ENCODE data around the gene PARD3.
"Not testable (repeated sequence)": the region's sequence is repeated elsewhere in the genome, so short reads cannot be mapped to it uniquely, and the experiment has no call there.

The PARD3 gene

GRCh38 chr10:34762603-34763299, 52.3 kb downstream of the PARD3 start:
- DNase-seq: no peak

GRCh38 chr10:34762156-34762555, 52.9 kb downstream of the PARD3 start:
- no peak for DNase-seq

DNA sequence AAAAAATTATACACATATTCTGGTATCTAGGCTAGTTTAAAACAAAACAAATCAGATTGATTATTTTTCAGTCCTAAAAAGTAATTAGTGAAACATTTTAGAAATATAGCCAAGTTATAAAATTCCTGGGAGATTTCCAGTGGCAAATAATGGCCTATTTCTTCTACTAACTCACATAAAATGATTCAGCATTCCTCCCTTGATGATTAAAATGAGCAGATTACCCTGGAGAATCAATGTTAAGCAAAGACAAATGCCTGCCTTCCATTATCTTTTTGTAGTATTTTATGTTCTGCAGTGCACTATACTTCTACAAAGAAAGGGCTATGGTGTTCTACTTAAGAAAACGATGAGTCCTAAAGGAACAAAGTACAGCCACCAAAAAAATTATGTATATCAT, 53.6 kb downstream of the PARD3 start:
- DNase-seq: no peak

- no peak for DNase-seq
These were observed 54.5 kb downstream of the PARD3 start for GRCh38 chr10:34760606-34761005.

GRCh38 chr10:34759837-34760215, 55.3 kb downstream of the PARD3 start:
- no peak for DNase-seq

DNA sequence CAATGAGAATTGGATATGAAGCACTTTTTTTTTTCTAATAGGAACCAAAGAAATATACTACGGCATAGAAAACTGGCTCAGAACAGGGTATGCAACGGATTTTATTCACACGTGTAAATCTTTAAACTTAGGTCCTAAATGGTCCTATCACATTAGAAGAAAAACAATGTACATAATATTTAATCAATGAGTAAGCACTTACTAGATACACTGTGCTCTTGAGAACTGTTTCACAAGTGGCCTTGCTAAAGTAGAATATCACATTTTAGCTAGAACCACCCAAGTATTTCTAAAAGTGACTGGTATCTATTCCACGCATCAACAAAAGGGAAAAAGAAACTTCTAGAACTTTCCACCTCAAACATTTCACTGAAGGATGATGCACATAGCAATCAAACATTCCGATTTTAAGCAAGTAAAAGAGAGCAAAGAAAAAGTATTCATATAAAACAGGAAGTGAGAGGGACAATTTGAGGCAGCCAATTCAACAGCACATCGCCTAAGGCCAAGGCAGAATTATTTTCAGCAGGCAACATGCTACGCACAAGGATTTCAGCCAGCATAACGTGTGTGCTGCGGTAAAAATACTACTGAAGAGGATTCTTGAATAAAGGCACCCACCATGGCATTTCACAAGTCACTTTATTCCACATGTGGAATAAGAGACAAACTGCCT, 55.8 kb downstream of the PARD3 start:
- DNase-seq: no peak

DNA sequence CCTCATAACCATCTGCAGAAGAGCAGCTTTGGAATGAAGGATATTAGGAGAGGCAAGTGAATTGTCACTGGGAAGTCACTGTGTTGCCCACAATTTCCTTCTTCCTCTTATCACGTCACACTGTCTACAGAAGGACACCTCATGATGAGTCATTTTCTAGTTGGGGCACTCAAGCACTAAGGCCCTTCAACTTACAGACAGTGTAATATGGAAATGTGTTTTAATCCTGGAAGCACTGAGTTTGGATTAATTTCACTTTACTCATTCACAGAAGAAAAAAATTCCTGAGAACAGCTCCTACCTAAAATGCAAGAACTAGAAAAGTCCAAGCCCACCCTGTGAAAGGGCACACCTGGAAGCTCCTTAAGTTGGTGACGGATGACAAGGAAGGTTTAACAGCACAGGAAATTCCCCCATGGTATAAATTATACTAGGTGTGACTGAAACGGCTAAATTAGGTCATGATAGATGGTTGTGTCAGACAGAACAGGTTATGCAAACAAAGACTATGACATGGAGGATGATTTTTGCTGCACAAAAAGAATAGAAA, 56.6 kb downstream of the PARD3 start:
- DNase-seq: peak; percentile 13

DNA sequence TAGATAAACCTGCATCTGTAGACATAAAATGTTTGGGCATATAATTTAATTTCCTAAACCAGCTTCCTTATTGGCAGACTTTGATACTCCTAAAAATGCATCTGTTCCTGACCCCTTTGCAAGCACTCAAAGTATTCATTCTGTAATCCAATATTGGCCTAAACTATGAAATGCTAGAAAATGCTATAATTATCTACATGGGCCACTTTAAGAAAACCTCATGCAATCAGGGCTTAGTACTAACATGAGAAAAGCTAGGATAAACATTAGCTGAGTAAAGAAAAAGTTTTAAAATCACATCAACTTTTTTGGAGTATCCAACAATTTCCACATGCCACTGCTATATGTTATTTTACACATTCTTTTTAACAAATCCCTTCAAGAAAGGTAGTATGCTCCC, 57.2 kb downstream of the PARD3 start:
- no peak for DNase-seq

DNA sequence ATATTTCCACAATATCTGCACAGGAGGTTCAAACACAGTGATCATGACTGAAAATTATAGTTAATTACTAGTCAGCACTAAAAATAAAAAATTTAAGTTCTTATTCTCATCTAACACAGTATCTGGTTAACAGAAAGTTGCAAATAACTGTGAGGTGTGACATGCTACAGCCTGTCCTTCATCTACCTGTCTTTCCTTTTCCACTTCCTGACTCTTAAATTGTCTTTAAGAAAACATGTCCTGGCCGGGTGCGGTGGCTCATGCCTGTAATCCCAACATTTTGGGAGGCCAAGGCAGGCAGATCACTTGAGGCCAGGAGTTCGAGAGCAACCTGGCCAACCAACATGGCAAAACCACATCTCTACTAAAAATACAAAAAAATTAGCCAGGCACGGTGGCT, 57.9 kb downstream of the PARD3 start:
- DNase-seq: not testable (repeated sequence)

- DNase-seq: no peak
These were observed 58.5 kb downstream of the PARD3 start for GRCh38 chr10:34756584-34756983.

DNA sequence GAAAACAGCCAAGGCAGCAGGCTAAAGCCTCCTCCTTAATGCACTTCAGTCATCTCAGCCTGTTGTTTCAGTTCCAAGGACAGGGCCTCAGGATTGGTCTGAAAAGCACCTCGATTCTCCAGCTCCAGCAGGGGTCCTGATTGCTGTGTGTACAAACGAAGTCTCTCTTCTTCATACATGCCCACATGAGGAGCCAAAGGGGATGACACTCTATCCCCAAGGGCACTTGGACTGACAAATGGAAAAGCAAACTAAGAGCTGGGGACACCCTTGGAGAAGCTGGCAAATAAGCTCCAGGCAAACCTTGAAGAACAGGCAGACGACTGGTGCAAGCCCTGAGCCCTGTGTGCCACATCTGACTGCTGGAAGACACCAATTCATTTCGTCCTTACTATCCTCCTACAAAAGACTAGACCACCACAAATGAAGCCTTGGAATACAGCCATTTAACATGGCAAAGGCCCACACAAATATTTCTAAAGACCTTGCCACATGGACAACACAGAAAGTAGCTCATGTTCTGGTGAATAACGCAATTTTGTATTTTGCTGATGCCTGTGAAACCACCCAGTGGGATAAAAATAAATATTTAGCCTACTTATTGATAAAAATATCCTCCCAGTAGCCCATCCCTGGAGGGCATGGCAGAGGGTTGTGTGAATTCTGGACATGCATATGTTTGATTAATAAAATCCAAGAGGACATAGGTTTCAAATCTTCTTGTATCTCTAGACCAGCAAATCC, 61.9 kb downstream of the PARD3 start:
- DNase-seq: no peak

GRCh38 chr10:34751272-34751671, 63.8 kb downstream of the PARD3 start:
- DNase-seq: no peak

GRCh38 chr10:34750795-34751194, 64.3 kb downstream of the PARD3 start:
- not testable (repeated sequence) for DNase-seq

DNA sequence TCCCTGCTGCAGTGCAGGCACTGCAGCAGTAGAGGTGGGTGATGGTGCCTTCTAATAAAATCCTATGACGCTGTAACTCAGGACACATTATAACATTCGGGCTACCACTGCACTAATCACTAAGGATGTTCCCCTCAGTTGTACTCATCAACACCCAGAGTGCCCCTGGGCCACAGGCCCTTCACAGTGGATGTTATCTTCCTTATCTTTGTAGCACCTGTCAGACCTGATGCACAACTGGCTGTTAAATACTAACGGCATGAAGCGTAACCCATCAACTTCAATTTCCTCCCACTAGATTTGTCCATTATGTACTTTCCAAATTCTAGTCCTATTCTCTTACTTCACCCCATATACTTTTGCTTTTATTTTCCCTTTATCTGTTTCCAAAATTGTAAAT, 66.3 kb downstream of the PARD3 start:
- DNase-seq: no peak

GRCh38 chr10:34748357-34748756, 66.7 kb downstream of the PARD3 start:
- DNase-seq: no peak

- DNase-seq: no peak
These were observed 69.0 kb downstream of the PARD3 start for GRCh38 chr10:34746094-34746493.

DNA sequence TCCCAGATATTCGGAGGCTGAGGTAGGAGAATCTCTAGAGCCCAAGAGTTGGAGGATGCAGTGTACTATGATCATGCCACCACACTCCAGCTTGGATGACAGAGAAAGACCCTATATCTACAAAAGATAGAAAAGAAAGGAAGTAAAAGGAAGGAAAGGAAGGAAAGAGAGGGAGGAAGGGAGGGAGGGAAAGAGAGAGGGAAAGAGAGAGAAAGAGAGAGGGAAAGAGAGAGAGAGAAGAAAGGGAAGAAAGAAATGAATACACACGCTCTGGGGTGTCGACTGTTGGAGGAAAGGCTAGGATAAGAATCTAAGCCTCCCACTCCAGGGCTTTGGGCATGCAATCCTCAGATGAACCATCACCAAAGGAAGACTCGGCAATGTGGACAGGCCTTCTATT, 69.9 kb downstream of the PARD3 start:
- no peak for DNase-seq

GRCh38 chr10:34744590-34744989, 70.5 kb downstream of the PARD3 start:
- DNase-seq: no peak

DNA sequence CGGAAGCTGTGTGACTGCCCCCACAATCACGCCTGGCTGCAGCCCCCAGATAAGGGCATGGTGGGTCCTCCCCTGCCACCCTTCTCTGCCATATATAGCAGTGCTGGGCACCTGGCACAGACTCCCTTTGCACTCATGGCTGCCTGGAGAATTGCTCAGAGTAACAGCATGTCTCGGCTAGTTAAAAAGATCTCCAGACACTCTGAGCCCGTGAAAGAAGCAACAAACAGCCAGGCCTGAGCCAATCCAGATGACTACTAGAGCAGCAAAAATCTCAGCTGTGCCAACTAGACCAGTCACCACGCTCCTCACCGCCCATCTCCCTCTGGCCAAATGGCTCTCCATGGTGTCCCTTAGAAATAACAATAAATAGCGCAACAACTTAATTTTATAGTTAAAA, 71.3 kb downstream of the PARD3 start:
- no peak for DNase-seq

DNA sequence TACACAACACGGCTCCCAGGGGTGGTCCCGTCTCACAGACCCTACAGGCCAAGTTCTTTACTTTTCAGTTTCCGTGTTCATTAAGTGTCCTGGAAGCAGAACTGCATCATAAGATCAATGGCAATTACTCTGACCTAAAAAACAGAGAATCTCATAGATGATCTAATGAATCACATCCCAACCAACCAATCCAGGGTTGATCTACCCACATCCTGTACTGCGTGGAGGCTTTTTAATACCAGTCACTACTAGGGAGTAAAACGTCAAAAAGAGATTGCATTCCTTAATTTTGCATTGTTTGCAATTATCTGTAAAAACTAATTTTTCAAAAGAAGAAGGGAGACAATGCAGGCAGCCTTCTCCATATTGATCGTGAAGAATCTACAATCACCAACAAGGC, 72.6 kb downstream of the PARD3 start:
- DNase-seq: no peak

GRCh38 chr10:34741087-34741486, 74.0 kb downstream of the PARD3 start:
- not testable (repeated sequence) for DNase-seq

GRCh38 chr10:34740321-34740720, 74.8 kb downstream of the PARD3 start:
- no peak for DNase-seq

DNA sequence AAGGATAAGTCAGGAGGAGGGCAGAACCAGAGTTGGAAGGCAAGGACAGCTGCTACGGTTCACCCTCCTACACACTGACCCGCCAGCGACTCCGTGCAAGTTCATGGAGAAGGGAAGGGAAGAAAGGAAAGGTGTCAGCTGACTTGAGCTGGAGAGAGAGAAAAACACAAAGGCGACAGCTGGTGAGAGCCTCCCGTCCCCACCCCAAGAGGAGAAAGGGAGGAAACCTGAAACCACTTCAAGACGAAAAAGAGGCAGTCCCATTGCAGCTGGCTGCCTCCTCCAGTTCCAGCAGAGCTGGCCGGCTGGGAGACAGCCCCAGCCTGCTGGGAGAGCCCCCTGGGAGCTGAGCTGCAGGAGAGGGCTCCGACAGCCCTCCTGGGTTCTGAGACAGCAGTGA, 75.2 kb downstream of the PARD3 start:
- no peak for DNase-seq

DNA sequence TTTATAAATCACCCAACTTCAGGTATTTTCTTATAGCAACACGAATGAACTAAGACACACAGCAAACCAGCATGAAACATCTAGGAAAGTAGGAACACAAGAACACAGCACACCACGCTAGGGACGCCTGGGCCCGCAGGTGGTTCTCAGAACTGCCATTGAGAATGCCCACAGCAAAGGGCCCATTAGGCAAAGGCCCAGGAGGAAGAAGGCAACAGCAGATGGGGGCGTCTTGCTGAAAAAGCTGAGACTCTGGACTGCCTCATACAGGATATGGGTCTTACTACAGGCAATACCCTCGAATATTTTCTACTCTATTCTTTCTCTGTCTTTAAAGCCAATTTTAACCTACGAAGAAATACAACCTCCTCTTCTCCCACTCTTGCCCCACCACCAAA, 77.3 kb downstream of the PARD3 start:
- no peak for DNase-seq
